HFF-Myc (cell line): ENCODE data around the gene PPEF1.

Experiments used
- DNase-seq: peaks from one replicate; pipeline ENCODE4 v3.0.0-alpha.2; 2011; ENCODE audit warnings: low read depth; ENCODE audit errors: extremely low read depth
- H3K4me3 ChIP-seq: replicated peaks from 2 replicates; pipeline ENCODE4 v1.5.1; 2011; ENCODE audit warnings: low read depth, mild to moderate bottlenecking, control low read depth, low read length
- CTCF ChIP-seq: IDR thresholded peaks from 2 replicates; pipeline ENCODE4 v1.5.1; 2012; ENCODE audit warnings: mild to moderate bottlenecking, low read depth, low read length, control low read depth; ENCODE audit errors: missing control alignments

The PPEF1 gene

GRCh38 chrX:18674417-18674787 lies 33.0 kb upstream of the PPEF1 start:
- peak overlapping the region; percentile 46 for H3K4me3 ChIP-seq
- no peak for DNase-seq
- TF ChIP-seq CTCF = no peak

GRCh38 chrX:18674788-18675735 lies 32.4 kb upstream of the PPEF1 start:
- peak overlapping the region; percentile 50 for H3K4me3 ChIP-seq
- TF ChIP-seq CTCF = no peak
- peak; percentile 35 for DNase-seq

- no peak overlapping the region for H3K4me3 ChIP-seq
- no peak for TF ChIP-seq CTCF
- no peak for DNase-seq
These were observed 31.4 kb upstream of the PPEF1 start for GRCh38 chrX:18676050-18676449.

- no peak for DNase-seq
- H3K4me3 ChIP-seq = no peak overlapping the region
- no peak for TF ChIP-seq CTCF
These were observed 31.0 kb upstream of the PPEF1 start for GRCh38 chrX:18676470-18676869.

- TF ChIP-seq CTCF = no peak
- no peak for DNase-seq
- H3K4me3 ChIP-seq = no peak overlapping the region
These were observed 30.1 kb upstream of the PPEF1 start for GRCh38 chrX:18677161-18677869.

GRCh38 chrX:18681996-18682395 lies 25.4 kb upstream of the PPEF1 start:
- no peak overlapping the region for H3K4me3 ChIP-seq
- TF ChIP-seq CTCF = no peak
- no peak for DNase-seq
